HG02852 (cell line): ENCODE results near the gene KRT81.
"Not testable (repeated sequence)": the region's sequence is repeated elsewhere in the genome, so short reads cannot be mapped to it uniquely, and the experiment has no call there.

Experiments
- ATAC-seq: cut with Tn5 transposase; IDR thresholded peaks from one replicate; pipeline ENCODE4 v1.9.1; 2021; ENCODE audit warnings: mild to moderate bottlenecking, moderate library complexity; ENCODE audit not compliant: unreplicated experiment

KRT81 gene

GRCh38 chr12:52255926-52256583, 35.3 kb downstream of the KRT81 start:
- ATAC-seq, result no peak

DNA sequence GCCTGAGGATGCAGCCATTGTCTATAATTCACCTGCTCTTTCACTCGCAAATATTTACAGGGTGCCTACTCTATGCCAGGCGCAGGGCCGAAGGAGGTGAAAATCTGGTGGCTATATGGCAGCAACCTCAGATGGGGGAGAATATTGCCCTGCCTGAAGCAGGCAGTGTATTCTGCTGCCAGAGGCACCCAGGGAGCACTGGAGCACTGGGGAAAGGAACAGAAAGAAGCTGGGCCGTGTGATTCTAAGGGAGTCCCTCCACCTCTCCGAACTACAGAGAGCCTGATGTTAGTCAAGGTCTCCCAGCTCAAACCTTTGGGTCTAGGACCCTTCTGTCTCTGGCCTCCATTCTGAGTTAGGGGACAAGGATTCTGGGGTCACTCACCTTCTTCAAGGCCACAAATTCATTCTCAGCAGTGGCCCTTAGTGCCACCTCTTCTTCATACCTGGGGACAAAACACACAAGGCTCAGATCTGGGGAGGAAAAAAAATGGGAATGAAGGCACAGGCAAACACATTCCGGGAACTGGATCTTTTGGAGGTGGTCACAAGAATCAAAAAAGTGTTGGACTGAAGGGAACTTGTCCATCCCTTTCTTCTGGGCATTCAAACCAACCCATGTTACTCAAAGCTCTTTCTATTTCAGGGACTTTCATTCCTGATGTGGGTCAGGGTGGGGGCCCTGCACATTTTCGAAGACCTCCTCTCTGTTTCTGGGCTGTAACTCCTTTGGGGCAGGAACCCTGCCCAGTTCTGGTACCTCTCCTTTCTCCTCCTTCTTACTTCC, 36.2 kb downstream of the KRT81 start:
- no peak for ATAC-seq

DNA sequence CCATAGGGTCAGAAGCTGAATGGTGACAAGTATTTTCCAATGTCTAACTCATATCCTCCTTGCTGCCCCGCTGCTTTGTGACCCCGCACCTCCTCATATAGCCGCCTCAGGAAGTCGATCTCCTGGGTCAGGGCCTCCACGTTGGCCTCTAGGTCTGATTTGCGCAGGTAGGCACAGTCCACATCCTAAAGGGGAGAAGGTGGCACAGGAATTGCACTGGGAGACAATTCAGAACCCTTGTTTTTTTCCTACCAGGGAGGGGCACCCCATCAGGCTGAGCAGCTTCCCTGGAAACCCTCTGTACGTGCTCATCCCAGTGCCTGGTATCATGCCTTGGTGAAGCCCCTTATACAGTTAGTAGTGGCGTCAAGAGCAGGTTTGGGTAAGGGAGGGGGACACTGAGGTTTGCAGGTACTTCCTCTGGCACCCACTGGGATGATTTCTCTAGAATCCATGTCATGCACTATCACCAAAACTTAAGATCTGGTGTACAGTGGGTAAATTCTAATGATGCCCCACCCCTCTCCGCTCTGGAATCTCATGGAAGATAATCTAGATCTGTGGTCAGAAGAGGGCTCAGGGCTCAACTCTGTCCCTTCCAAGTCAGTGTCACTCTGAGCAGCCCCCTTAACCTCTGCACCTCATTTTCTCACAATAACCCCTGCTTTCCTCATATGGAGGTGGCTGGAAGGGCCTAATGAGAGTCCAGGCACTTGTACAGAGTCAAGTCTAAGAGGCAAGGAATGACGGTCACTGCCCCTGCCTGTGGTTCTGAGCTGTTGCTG, 37.0 kb downstream of the KRT81 start:
- ATAC-seq, result no peak

- ATAC-seq, result no peak
Observed at GRCh38 chr12:52253391-52254179, 37.7 kb downstream of the KRT81 start.

DNA sequence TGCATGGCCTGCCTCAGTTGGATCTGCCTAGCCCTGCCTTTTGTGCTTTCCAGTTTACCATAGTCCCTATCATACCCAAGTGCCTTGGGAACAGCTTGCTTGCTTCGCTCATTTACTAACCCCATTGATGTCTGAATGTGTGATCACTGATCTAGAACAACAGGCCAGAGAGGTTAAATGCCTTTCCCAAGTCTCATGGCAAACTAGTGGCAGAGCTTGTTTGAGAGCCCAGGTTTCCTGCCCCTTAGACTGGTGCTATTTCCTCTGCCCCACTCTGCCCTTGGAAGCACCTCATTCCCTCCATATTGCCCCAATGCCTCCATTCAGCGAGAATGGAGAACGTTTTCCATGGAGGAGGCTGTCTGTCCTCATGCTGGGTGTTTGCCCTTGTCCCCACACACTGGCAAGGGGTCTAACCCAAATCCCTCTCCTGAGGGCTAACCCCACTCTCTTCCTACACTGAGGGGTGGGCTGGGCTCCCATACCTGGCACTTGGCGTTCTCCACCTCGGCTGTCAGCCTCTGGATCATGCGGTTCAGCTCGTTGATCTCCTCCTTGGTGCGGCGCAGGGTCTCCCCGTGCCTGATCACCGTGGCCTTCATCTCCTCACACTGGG, 38.5 kb downstream of the KRT81 start:
- no peak for ATAC-seq

DNA sequence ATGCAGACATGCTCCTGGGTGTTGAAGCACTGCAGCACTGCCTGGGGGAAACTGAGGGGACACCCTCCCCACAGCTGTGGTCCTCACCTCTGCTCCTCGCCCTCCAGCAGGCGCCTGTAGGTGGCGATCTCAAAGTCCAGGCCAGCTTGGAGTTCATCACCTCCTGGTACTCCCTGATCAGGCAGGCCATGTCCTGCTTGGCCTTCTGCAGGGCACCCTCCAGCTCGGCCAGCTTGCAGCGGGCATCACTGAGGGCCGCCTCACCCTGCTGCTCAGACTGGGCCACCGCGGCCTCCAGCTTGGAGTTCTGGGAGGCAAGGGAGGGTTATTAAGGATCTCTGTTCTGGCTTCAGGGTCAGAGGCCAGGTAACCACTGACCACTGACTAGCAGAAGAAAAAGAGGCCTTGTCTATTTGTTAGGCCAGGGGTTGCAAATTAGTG, 39.1 kb downstream of the KRT81 start:
- not testable (repeated sequence) for ATAC-seq

DNA sequence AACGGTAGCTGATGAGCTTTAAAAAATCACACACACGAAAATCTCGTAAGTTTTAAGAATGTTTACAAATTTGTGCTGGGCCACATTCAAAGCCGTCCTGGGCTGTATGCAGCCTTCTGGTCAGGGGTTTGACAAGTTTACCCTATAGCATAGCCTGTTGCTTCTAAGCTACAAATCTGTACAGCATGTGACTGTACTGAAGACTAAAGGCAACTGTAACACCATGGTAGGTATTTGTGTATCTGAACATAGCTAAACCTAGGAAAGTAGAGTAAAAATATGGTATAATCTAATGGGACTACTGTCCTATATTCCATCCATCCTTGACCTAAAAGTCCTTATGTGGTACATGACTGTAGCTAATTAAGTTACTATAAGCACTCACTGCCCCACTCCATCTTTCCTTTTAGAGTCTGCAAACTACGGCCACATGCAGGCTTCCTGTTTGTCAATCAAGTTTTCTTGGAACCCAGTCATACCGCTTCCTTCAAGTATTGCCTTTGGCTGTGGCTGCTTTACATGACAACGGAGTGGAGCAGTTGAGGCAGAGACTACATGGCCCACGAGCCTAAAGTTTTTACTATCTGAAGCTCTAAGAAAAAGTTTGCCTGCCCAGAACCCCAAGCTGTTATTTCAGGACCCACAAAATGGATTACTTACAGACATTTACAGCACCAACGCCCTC, 39.8 kb downstream of the KRT81 start:
- no peak for ATAC-seq

GRCh38 chr12:52250048-52250990, 41.0 kb downstream of the KRT81 start:
- no peak for ATAC-seq

DNA sequence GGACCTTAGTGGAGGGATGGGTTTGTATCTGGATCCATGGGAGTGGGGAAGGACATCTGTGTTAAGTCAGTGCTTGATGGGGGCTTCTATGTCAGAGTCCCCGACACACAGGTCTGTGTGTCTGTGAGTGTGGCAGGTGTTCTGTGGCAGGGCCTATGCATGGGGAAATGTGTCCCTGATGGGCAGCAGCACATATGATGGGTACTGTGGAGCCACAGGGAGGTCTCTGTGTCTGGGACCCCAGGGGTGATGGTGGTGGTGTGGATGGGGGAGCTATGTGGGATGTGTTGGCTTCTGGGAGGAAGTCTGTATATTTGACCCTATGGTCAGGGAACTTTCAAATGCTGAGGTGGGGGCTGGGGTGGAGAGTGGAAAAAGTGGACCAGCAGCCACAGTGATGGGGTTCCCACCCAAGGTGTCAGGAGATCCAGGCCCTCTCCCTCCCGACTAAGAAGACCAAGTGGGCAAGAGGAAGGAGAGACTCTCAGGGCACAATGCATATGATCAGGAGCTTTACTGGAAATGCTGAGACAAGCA, 41.8 kb downstream of the KRT81 start:
- ATAC-seq, result no peak

GRCh38 chr12:52248541-52249461, 42.5 kb downstream of the KRT81 start:
- no peak for ATAC-seq

DNA sequence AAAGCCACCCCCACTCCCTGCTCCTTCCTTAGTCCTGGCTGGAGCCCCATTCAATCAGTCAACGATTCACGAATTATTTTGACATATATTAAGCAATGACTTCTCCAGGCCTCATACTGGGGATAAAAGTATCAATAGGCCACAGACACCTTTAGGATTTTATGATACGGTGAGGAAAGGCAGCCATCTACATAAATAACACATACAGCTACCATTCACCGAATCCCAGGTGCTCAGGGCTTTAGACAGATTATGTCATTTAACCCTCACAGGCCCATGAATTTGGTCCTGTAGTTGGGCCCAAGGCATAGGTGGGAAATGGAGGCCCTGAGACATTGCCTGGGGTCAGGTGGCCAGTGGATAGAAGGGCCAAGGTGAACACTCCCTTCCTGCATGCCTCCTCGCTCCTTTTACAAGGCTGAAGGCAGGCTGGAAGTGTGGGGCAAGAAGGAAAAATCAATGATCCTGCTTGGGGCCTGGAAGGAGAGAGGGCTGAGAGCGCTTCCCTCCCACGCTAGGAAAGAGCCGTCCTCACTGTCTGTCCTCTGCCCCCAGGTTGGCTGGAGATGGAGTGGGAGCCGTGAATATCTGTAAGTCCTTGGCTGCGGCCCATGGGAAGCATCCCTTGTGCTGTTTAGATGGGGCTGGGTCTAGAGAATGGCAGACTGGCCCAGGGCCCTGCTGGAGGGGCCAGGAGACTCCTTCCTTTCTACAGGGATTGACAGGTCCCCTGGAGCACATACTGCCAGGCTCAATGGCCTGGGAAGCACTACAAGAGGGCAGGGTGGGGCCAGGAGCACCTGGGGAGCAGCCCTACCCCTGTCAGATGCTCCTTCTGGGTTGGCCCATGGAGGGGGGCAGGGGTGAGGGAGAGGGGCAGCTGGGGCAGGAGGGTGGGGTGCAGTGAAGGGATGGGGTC, 43.5 kb downstream of the KRT81 start:
- ATAC-seq, result no peak

DNA sequence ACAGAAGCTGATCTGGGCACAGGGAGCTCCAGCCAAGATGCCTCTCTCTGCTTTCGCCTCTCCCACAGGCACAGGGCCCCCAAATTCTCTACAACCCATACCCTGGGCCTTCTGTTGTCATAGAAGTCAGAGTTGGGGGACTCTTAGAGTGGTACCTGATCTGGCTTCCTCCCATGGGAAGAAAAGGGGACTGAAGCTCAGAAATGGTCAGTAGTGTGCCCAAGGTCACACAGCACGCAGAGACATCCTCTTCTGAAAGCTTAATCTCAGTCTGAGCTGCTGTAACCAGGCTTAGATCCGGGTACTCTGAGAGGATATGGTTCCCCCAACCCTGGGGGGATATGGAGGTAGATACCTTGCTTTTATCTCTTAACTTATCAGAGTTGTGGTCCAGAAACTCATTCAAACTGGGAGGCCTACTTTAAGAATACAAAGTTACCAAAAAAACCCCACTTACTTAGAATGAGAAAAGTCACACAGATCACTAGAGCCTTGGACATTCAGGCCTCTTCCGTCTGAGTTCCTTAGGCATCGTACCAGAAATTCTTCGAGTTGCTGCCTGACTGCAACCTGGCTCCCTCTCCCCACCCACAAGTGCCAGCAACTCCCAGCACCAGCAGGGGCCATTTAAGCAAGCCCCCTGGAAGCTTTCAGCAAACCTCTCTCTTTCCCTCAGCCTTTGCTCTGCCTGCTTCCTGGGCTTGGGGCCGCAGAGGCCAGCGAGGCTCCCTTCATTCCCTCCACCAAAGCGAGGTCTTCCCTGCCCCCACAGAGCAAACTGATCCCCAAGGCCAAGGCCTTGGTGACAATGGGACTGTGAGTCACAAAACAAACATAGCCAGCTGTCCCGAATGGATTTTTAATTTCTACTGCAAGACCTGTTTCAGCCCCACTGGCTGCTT, 44.4 kb downstream of the KRT81 start:
- no peak for ATAC-seq

GRCh38 chr12:52245962-52246569, 45.3 kb downstream of the KRT81 start:
- no peak for ATAC-seq

- no peak for ATAC-seq
Observed at GRCh38 chr12:52245259-52245961, 45.9 kb downstream of the KRT81 start.
